Endothelial cell of umbilical vein (primary cell): ENCODE measurements around the gene MYT1. TPM values are rescaled to one million over a fixed set of nuclear protein-coding genes. Genes with fewer than 3 reads are reported as not detected.

Experiments
- BruUV-seq: library from RNA; stranded (reverse); fragments of 400-500 nt; replicated peaks from 2 replicates; lab custom pipeline; 2021; lab: Mats Ljungman, UMichigan
- CTCF ChIA-PET: fragments of 300-600, 350-600 bp; sonication (Branson Sonifier 250); formaldehyde crosslinking; loops from one replicate; lab custom pipeline; 2021; ENCODE audit warnings: antibody characterized with exemption, inconsistent platforms; lab: Charles Lee
- POLR2A ChIA-PET: fragments of 300-600, 350-600 bp; sonication (Branson Sonifier 250); formaldehyde crosslinking; loops from one replicate; lab custom pipeline; 2021; ENCODE audit warnings: antibody characterized with exemption, inconsistent platforms; lab: Charles Lee
- DNase-seq: peaks from one replicate; pipeline ENCODE4 v3.0.0-alpha.2; 2011; ENCODE audit warnings: low read depth, low spot score
- FAIRE-seq: peaks from 2 replicates; lab custom pipeline; 2011; peaks lifted over from hg19 to GRCh38; lab: Jason Lieb, UNC
- H2AFZ ChIP-seq: 2 replicates; pipeline ENCODE4 v1.6.0; 2012; ENCODE audit warnings: low read depth, low read length, control low read depth, inconsistent platforms
- H3K27ac ChIP-seq: 2 replicates; pipeline ENCODE4 v1.5.1; 2011; ENCODE audit warnings: low read depth, mild to moderate bottlenecking, control low read depth, low read length, moderate library complexity; ENCODE audit not compliant: insufficient read depth
- H3K27me3 ChIP-seq, 2 experiments: 2 replicates each; pipeline versions ENCODE4 v1.6.0 to v1.6.1; 2011; ENCODE audit warnings: low read length in 2 of 2, mixed read lengths in 1 of 2; ENCODE audit not compliant: control insufficient read depth in 2 of 2, insufficient read depth in 2 of 2
- H3K36me3 ChIP-seq, 2 experiments: 2 replicates in 1 of 2; 3 replicates in 1 of 2; pipeline ENCODE4 v1.5.1; 2011; ENCODE audit warnings: low read length in 2 of 2, mild to moderate bottlenecking in 1 of 2, moderate library complexity in 1 of 2; ENCODE audit not compliant: control insufficient read depth in 2 of 2, insufficient read depth in 2 of 2; ENCODE audit errors: extremely low read depth in 1 of 2
- H3K4me1 ChIP-seq: 3 replicates; pipeline ENCODE4 v1.5.1; 2011; ENCODE audit warnings: mild to moderate bottlenecking, low read length; ENCODE audit not compliant: control insufficient read depth, insufficient read depth; ENCODE audit errors: extremely low read depth
- H3K4me2 ChIP-seq: 2 replicates; pipeline ENCODE4 v1.6.1; 2011; ENCODE audit warnings: low read length, control low read depth, mixed read lengths; ENCODE audit not compliant: insufficient read depth
- H3K4me3 ChIP-seq, 3 experiments: fragments of 200-600 bp in 1 of 3; sonication (generic), shearing (Covaris generic) in 1 of 3; replicated peaks in 1 of 3; 2 replicates each; pipeline ENCODE4 v1.5.1; 2011 to 2016; ENCODE audit warnings: control low read depth in 3 of 3, low read length in 3 of 3, mild to moderate bottlenecking in 2 of 3, inconsistent platforms in 1 of 3, low read depth in 1 of 3, moderate library complexity in 1 of 3; ENCODE audit not compliant: insufficient read depth in 1 of 3
- H3K79me2 ChIP-seq: 2 replicates; pipeline ENCODE4 v1.6.0; 2012; ENCODE audit warnings: low read length, inconsistent platforms; ENCODE audit not compliant: control insufficient read depth, insufficient read depth
- H3K9ac ChIP-seq: replicated peaks from 2 replicates; pipeline ENCODE3; 2011; ENCODE audit warnings: low read length, control low read depth; ENCODE audit not compliant: insufficient read depth; ENCODE audit errors: extremely low read depth
- H3K9me1 ChIP-seq: replicated peaks from 3 replicates; pipeline ENCODE4 v1.6.0; 2011; ENCODE audit warnings: mild to moderate bottlenecking, low read length; ENCODE audit not compliant: control insufficient read depth, insufficient read depth; ENCODE audit errors: extremely low read depth
- H3K9me3 ChIP-seq: replicated peaks from 2 replicates; pipeline ENCODE4 v1.5.1; 2012; ENCODE audit warnings: low read length, inconsistent platforms; ENCODE audit not compliant: control insufficient read depth, insufficient read depth
- H4K20me1 ChIP-seq: replicated peaks from 2 replicates; pipeline ENCODE3; 2011; ENCODE audit warnings: mild to moderate bottlenecking, low read length; ENCODE audit not compliant: control insufficient read depth, insufficient read depth; ENCODE audit errors: extremely low read depth
- EZH2 ChIP-seq: IDR thresholded peaks from 2 replicates; pipeline ENCODE4 v1.6.1; 2012; ENCODE audit warnings: borderline replicate concordance, low read depth, mild to moderate bottlenecking, moderate library complexity, low read length, inconsistent platforms; ENCODE audit not compliant: severe bottlenecking
- FOS ChIP-seq: IDR thresholded peaks from 2 replicates; pipeline ENCODE4 v1.6.1; 2011; ENCODE audit warnings: mild to moderate bottlenecking, low read length, moderate library complexity, borderline replicate concordance; ENCODE audit not compliant: insufficient read depth
- GATA2 ChIP-seq: IDR thresholded peaks from 2 replicates; pipeline ENCODE4 v1.7.0; 2011; ENCODE audit warnings: low read depth, mild to moderate bottlenecking, moderate library complexity, mixed read lengths, low read length; ENCODE audit not compliant: insufficient read length, insufficient read depth
- JUN ChIP-seq: IDR thresholded peaks from 2 replicates; pipeline ENCODE4 v1.6.1; 2011; ENCODE audit warnings: borderline replicate concordance, low read depth; ENCODE audit not compliant: insufficient read length, insufficient read depth
- MAX ChIP-seq: IDR thresholded peaks from 2 replicates; pipeline ENCODE4 v1.6.1; 2011; ENCODE audit not compliant: insufficient read depth, insufficient read length
- MYC ChIP-seq: IDR thresholded peaks from one replicate; pipeline ENCODE4 v1.6.1; 2011; ENCODE audit warnings: mild to moderate bottlenecking, low read depth, low read length
- POLR2A ChIP-seq: IDR thresholded peaks from 2 replicates; pipeline ENCODE4 v1.6.1; 2012; ENCODE audit warnings: low read depth, mild to moderate bottlenecking, control low read depth, low read length
- POLR2AphosphoS5 ChIP-seq: IDR thresholded peaks from 2 replicates; pipeline ENCODE4 v1.6.1; 2012; ENCODE audit warnings: low read depth, mild to moderate bottlenecking, control low read depth, low read length, moderate library complexity; ENCODE audit not compliant: insufficient read depth
- dilution Hi-C: fragments of 300-500 bp; cut with MboI; formaldehyde crosslinking; loops from one replicate; pipeline ENCODE4 v1.15.0; 2019; ENCODE audit warnings: low sequenced_read_pairs; ENCODE audit not compliant: extremely low pct_ligation_motif_present
- intact Hi-C: fragments of 100-400 bp; cut with micrococcal nuclease; formaldehyde crosslinking; loops from one replicate; pipeline ENCODE4 v1.10.0; 2022
- polyA plus RNA-seq, 4 experiments: library from polyadenylated mRNA; depleted of rRNA in 3 of 4; stranded (reverse) in 3 of 4; unstranded in 1 of 4; fragments of >200 nt; gene quantifications; 2 replicates each; pipeline versions ENCODE4 v1.2.1 to v1.2.3, GENCODE V29; 2011 to 2012; ENCODE audit warnings: missing spikeins in 1 of 4
- total RNA-seq: library from RNA; stranded (reverse); gene quantifications from 2 replicates; pipeline ENCODE4 v1.2.3, GENCODE V29; 2021
- TF ChIP-seq, protein P1 (sequence below), 2 donors: IDR thresholded peaks; 1 replicate in 1 of 2; 2 replicates in 1 of 2; pipeline ENCODE4 v1.5.1; 2011; ENCODE audit warnings: low read length in 2 of 2, mild to moderate bottlenecking in 2 of 2, moderate library complexity in 2 of 2, control low read depth in 1 of 2, inconsistent platforms in 1 of 2, low read depth in 1 of 2; ENCODE audit not compliant: insufficient read depth in 1 of 2; ENCODE audit errors: extremely low read depth in 1 of 2

MYT1 gene
- total and polyA plus RNA-seq, 2 donors (not counting 3 experiments of a cell fraction or from before 2014, with no cell fraction given) = not detected

DNA sequence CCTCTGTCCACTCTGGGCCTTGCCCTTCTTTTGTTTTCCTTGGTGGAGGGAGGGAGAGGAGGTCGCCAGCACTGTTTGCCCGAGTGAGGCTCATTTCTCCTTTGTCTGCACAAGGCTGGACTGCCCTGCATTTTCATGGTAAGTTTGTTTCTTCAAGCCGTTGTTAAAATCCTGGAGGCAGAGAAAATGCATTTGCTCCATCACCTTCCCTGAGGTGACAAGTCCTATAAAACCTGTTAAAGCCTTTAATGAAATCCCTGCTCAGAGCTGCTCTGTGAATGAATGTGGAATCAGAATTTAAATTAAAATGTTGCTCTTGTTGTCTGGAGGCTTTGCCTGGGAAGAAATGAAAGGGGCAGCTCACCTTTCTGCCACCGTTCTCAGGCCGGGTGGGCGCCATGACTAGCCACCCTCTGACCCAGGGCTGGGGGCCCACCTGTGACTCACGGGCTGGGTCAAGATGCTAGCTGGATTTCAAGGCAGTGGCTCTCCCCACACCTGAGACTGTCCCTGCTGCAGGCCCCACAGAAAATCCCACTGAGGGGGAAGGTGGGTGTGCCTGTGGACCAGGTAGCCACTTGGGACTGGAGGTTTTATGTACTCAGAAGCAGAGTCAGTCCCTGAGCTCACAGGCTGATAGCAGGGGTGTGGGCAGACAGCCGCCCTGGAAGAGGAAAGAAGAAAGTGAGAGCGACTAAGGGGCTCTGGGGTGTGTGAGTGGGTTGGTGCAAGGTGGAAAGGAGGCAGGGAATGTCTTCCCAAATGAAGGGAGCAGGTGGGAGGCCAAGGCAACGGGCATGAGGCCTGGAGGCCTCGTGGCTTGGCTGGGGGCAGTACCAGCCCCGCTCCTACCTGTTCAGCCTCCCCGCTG, 24.0 kb upstream of the MYT1 start:
- intact Hi-C loops = no loop called here
- Histone ChIP-seq H3K4me3 (no peak overlapping the region), H3K79me2 (no peaks in the 10 kb centered on the region), H3K9me3 (no peaks in the 10 kb centered on the region), H3K27ac (no peak overlapping the region), H3K27me3 (no peaks in the 10 kb centered on the region), H3K36me3 (no peaks in the 10 kb centered on the region), H3K4me1 (no peaks in the 10 kb centered on the region), H3K4me2 (no peak overlapping the region), H3K9ac (no peak overlapping the region), H4K20me1 (no peaks in the 10 kb centered on the region), H3K9me1 (no peaks in the 10 kb centered on the region), H2AFZ (no peak overlapping the region)
- ChIA-PET CTCF (interaction anchor here (1.4 kb wide), 1 partner anchor 57 kb away, joined by 4 read pairs; the partner anchor contains the start of gene LKAAEAR1), POLR2A (no interaction called here)
- dilution Hi-C loops = no loop called here
- DNase-seq (no peak), FAIRE-seq (no peak)
- no TSS peak for BruUV-seq
- TF ChIP-seq POLR2AphosphoS5 = no peak
- TF ChIP-seq FOS = no peak

- ChIA-PET POLR2A (no interaction called here), CTCF (interaction anchor here (1.4 kb wide), 1 partner anchor 57 kb away, joined by 4 read pairs; the partner anchor contains the start of gene LKAAEAR1)
- peaks cover 2% of the 10 kb centered on the region for H3K9me3 ChIP-seq
- intact Hi-C loops = no loop called here
- no peaks in the 10 kb centered on the region for H3K79me2 ChIP-seq
- no peak overlapping the region for H3K27ac ChIP-seq
- no peaks in the 10 kb centered on the region for H3K9me1 ChIP-seq
- TF ChIP-seq EZH2 = no peak
- no peak for TF ChIP-seq FOS
- no peak for TF ChIP-seq MAX
- TF ChIP-seq POLR2A = no peak
- no peak for TF ChIP-seq POLR2AphosphoS5
- TF ChIP-seq MYC = no peak
- TF ChIP-seq, protein P1, sequence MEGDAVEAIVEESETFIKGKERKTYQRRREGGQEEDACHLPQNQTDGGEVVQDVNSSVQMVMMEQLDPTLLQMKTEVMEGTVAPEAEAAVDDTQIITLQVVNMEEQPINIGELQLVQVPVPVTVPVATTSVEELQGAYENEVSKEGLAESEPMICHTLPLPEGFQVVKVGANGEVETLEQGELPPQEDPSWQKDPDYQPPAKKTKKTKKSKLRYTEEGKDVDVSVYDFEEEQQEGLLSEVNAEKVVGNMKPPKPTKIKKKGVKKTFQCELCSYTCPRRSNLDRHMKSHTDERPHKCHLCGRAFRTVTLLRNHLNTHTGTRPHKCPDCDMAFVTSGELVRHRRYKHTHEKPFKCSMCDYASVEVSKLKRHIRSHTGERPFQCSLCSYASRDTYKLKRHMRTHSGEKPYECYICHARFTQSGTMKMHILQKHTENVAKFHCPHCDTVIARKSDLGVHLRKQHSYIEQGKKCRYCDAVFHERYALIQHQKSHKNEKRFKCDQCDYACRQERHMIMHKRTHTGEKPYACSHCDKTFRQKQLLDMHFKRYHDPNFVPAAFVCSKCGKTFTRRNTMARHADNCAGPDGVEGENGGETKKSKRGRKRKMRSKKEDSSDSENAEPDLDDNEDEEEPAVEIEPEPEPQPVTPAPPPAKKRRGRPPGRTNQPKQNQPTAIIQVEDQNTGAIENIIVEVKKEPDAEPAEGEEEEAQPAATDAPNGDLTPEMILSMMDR (IDR thresholded peaks at IDR 0.05; ENCODE audit: extremely low read depth in 1 of 2, insufficient read depth in 1 of 2, low read depth in 1 of 2, low read length in 2 of 2) = no peak
- TF ChIP-seq GATA2 = no peak
- TF ChIP-seq JUN = no peak
- H3K4me3 ChIP-seq = no peak overlapping the region
- DNase-seq (no peak), FAIRE-seq (no peak)
- H3K9ac ChIP-seq = no peak overlapping the region
- H3K4me2 ChIP-seq = no peak overlapping the region
- H4K20me1 ChIP-seq = no peaks in the 10 kb centered on the region
- no TSS peak for BruUV-seq
- H3K4me1 ChIP-seq = no peaks in the 10 kb centered on the region
- H3K27me3 ChIP-seq = no peaks in the 10 kb centered on the region
- no peak overlapping the region for H2AFZ ChIP-seq
- dilution Hi-C loops = no loop called here
- no peaks in the 10 kb centered on the region for H3K36me3 ChIP-seq
These were observed 23.3 kb upstream of the MYT1 start for GRCh38 chr20:64140956-64141355.
